SK-N-MC (cell line): ENCODE results near the gene PCDHGA11.

Experiments used
- EZH2 ChIP-seq: fragments of 200-600 bp; sonication (generic); IDR thresholded peaks from one replicate; pipeline ENCODE4 v1.6.1; 2017; ENCODE audit warnings: antibody characterized with exemption
- FOXP2 ChIP-seq: optimal IDR thresholded peaks from 2 replicates; pipeline ENCODE3; 2011; ENCODE audit warnings: mild to moderate bottlenecking, moderate library complexity; ENCODE audit not compliant: insufficient read depth; ENCODE audit errors: extremely low read length, control extremely low read depth
- POLR2AphosphoS5 ChIP-seq: IDR thresholded peaks from 2 replicates; pipeline ENCODE4 v1.6.1; 2012; ENCODE audit warnings: mild to moderate bottlenecking, low read depth, low read length, borderline replicate concordance

- TF ChIP-seq POLR2AphosphoS5 (no peak), EZH2 (no peak), FOXP2 (no peak)
Measured at GRCh38 chr5:141422742-141423291, 2.0 kb downstream of the PCDHGA11 start.
